Measurements from ENCODE around the gene CNDP2.

GRCh38 chr18:74460825-74461224 is 35.3 kb upstream of the CNDP2 start:
- TF ChIP-seq EZH2phosphoT487 (conservative IDR thresholded peaks at IDR 0.05; ENCODE audit: low read length) (no peak), CTCF (IDR thresholded peaks at IDR 0.05; ENCODE audit: insufficient read depth, low read length, poor library complexity, severe bottlenecking) (no peak)

Measured in SU-DHL-6 (cell line).